Measurements from ENCODE around the gene RFX3.

- no peak for TF ChIP-seq CTCF (IDR thresholded peaks at IDR 0.05; ENCODE audit: low read length)
- TF ChIP-seq EZH2 (IDR thresholded peaks at IDR 0.05; ENCODE audit: borderline replicate concordance, low read length) = no peak
These were observed 122.5 kb downstream of the RFX3 start for GRCh38 chr9:3403315-3403714.

Data from OCI-LY1 (cell line).